ENCODE data around the gene TMEM186. TPM values are rescaled to one million over a fixed set of nuclear protein-coding genes. Genes with fewer than 3 reads are reported as not detected.

TMEM186 gene
- total and polyA plus RNA-seq, 2 of the 8 experiments (the other 6 are each of a cell fraction or from before 2014, with no cell fraction given): 13.1 TPM

- TF ChIP-seq CEBPB (IDR thresholded peaks at IDR 0.05; ENCODE audit: low read depth, low read length) (no peak), HDAC2 (IDR thresholded peaks at IDR 0.05; ENCODE audit: borderline replicate concordance in 1 of 2, low read depth in 2 of 2, low read length in 2 of 2) (no peak), FOSL1 (IDR thresholded peaks at IDR 0.05; ENCODE audit: insufficient read depth, low read depth, low read length) (no peak), EZH2 (IDR thresholded peaks at IDR 0.05; ENCODE audit: low read depth, low read length, severe bottlenecking) (no peak), CBX8 (IDR thresholded peaks at IDR 0.05; ENCODE audit: borderline replicate concordance, low read depth, low read length) (no peak)
- H4K5ac ChIP-seq (ENCODE audit: insufficient read length, low read depth, low read length): no peak overlapping the region
- no peak overlapping the region for H3K9ac ChIP-seq (replicated peaks in 1 of 4; ENCODE audit: extremely low read depth in 1 of 4, low read depth in 3 of 4, low read length in 3 of 4)
- no peaks in the 10 kb centered on the region for H3K23me2 ChIP-seq (ENCODE audit: low read depth, low read length)
- no peak overlapping the region for H3K56ac ChIP-seq (replicated peaks; ENCODE audit: insufficient read length, low read depth, low read length)
- no peak overlapping the region for H3K23ac ChIP-seq (ENCODE audit: insufficient read length)
- no peak overlapping the region for H2BK5ac ChIP-seq (ENCODE audit: low read depth, low read length)
- ChIA-PET POLR2A (ENCODE audit: partially characterized antibody) (no interaction called here), CTCF (ENCODE audit: partially characterized antibody) (no interaction called here)
- H4K20me1 ChIP-seq (replicated peaks in 1 of 2; ENCODE audit: control insufficient read depth in 1 of 2, insufficient read depth in 2 of 2, low read length in 2 of 2): no peaks in the 10 kb centered on the region
- DNase-seq (ENCODE audit: low read depth in 1 of 2, low spot score in 2 of 2): no peak
- H2AK5ac ChIP-seq (ENCODE audit: low read depth, low read length): no peak overlapping the region
- no peaks in the 10 kb centered on the region for H3K79me2 ChIP-seq (ENCODE audit: control insufficient read depth in 1 of 2, insufficient read depth in 2 of 2, low read length in 2 of 2)
- H2BK20ac ChIP-seq (ENCODE audit: low read length): no peak overlapping the region
- no peak overlapping the region for H3K14ac ChIP-seq (ENCODE audit: insufficient read length)
- H3K4me2 ChIP-seq (ENCODE audit: insufficient read depth in 1 of 2, low read depth in 2 of 2, low read length in 2 of 2): no peak overlapping the region
- no peak overlapping the region for H2BK15ac ChIP-seq (ENCODE audit: low read length)
- no peak overlapping the region for H4K8ac ChIP-seq (ENCODE audit: extremely low read depth, insufficient read depth, low read length)
- no peak overlapping the region for H3K4me3 ChIP-seq (ENCODE audit: extremely low read depth in 1 of 4, insufficient read depth in 2 of 4, low read depth in 3 of 4, low read length in 4 of 4)
- no peaks in the 10 kb centered on the region for H3K36me3 ChIP-seq (ENCODE audit: control insufficient read depth in 2 of 4, insufficient read depth in 4 of 4, low read length in 3 of 4)
- no peak overlapping the region for H3K4ac ChIP-seq (replicated peaks; ENCODE audit: insufficient read length, low read depth, low read length)
- 94% methylated on average over 12 of the region's 12 CpGs; no CpG with 5 or more reads in 1 of the 2 experiments for WGBS, 2 experiments (ENCODE audit: extremely low coverage in 1 of 2, insufficient coverage in 1 of 2, insufficient read length in 1 of 2, insufficient replicate concordance in 2 of 2, low coverage in 1 of 2, low lambda C conversion rate in 2 of 2, missing lambda C conversion rate in 1 of 2)
- no peaks in the 10 kb centered on the region for H3K79me1 ChIP-seq (ENCODE audit: low read depth, low read length)
- H3K27ac ChIP-seq (ENCODE audit: low read depth, low read length): no peak overlapping the region
- no peak overlapping the region for H2AFZ ChIP-seq (ENCODE audit: low read length)
- no peaks in the 10 kb centered on the region for H3K27me3 ChIP-seq (replicated peaks in 1 of 4; ENCODE audit: control insufficient read depth in 3 of 4, extremely low read depth in 1 of 4, insufficient read depth in 3 of 4, low read length in 3 of 4)
- H2BK120ac ChIP-seq (replicated peaks; ENCODE audit: low read depth, low read length): no peak overlapping the region
- FAIRE-seq: no peak
- peaks cover 0 to 11% (median 5%) of the 10 kb centered on the region in 4 experiments; a peak in 4 of 7 replicates for H3K4me1 ChIP-seq (replicated peaks in 1 of 4; ENCODE audit: control insufficient read depth in 3 of 4, insufficient read depth in 4 of 4, low read length in 3 of 4)
- H4K91ac ChIP-seq (replicated peaks; ENCODE audit: insufficient read length, low read length): no peak overlapping the region
- H3K9me3 ChIP-seq (ENCODE audit: insufficient read depth in 2 of 2, low read depth in 1 of 2, low read length in 1 of 2): no peaks in the 10 kb centered on the region
- H3K18ac ChIP-seq (ENCODE audit: extremely low read depth, low read length): no peak overlapping the region
- H2BK12ac ChIP-seq (ENCODE audit: low read depth, low read length): no peak overlapping the region
Measured at GRCh38 chr16:8768283-8768682, 29.2 kb downstream of the TMEM186 start.

Measured in H1 (cell line).